A549 (cell line): Measurements from ENCODE around the gene CD48. TPM values are rescaled to one million over a fixed set of nuclear protein-coding genes. Genes with fewer than 3 reads are reported as not detected.
A peak's percentile ranks its signal among the peaks of the same experiment; 100 is the strongest.
"Not testable (repeated sequence)": the region's sequence is repeated elsewhere in the genome, so short reads cannot be mapped to it uniquely, and the experiment has no call there.

Source experiments
- ATAC-seq, 2 experiments: fragments of 200-7000 bp in 1 of 2; fragments of >200 bp in 1 of 2; cut with Nextera tagmentation in 1 of 2; cut with Tn5 transposase in 1 of 2; 3 replicates each; pipeline versions ENCODE4 v1.8.0 to v1.9.1; 2018 to 2020; ENCODE audit warnings: mild to moderate bottlenecking in 1 of 2, moderate library complexity in 1 of 2
- CTCF ChIA-PET: fragments of 300-600 bp; sonication (Branson Sonifier 250); formaldehyde crosslinking; extraction: SDS; loops from one replicate; lab custom pipeline; 2021; ENCODE audit warnings: antibody characterized with exemption, inconsistent platforms; lab: Yijun Ruan, JAX
- POLR2A ChIA-PET: fragments of 350-600 bp; formaldehyde crosslinking; extraction: SDS; loops from one replicate; lab custom pipeline; 2021; ENCODE audit warnings: antibody characterized with exemption, inconsistent platforms; lab: Yijun Ruan, JAX
- DNase-seq, 2 experiments: peaks; one replicate each; pipeline versions ENCODE4 v3.0.0 to v3.0.0-alpha.2; 2011 to 2016; ENCODE audit warnings: low read depth in 1 of 2, low spot score in 1 of 2
- FAIRE-seq: peaks from 2 replicates; lab custom pipeline; 2011; peaks lifted over from hg19 to GRCh38; lab: Jason Lieb, UNC
- H3K27ac ChIP-seq, 2 experiments: fragments of >200 bp; sonication (Bioruptor Twin); formaldehyde crosslinking; 3 replicates each; pipeline ENCODE4 v1.5.1; 2016 to 2017
- H3K4me1 ChIP-seq: fragments of >200 bp; sonication (Bioruptor Twin); formaldehyde crosslinking; 3 replicates; pipeline ENCODE4 v1.6.1; 2016
- H3K4me2 ChIP-seq: fragments of >200 bp; sonication (Bioruptor Twin); formaldehyde crosslinking; 3 replicates; pipeline ENCODE4 v1.6.1; 2016
- H3K4me3 ChIP-seq: fragments of >200 bp; sonication (Bioruptor Twin); formaldehyde crosslinking; 3 replicates; pipeline ENCODE4 v1.5.1; 2016
- H3K9me3 ChIP-seq: fragments of >200 bp; sonication (Bioruptor Twin); formaldehyde crosslinking; 3 replicates; pipeline ENCODE4 v1.6.1; 2016
- BCL3 ChIP-seq: fragments of >200 bp; sonication (Bioruptor Twin); formaldehyde crosslinking; IDR thresholded peaks from 3 replicates; pipeline ENCODE4 v1.6.1; 2016
- BHLHE40 ChIP-seq: IDR thresholded peaks from 2 replicates; pipeline ENCODE4 v1.6.1; 2012; ENCODE audit warnings: low read depth, low read length, inconsistent platforms
- CBX2 ChIP-seq: fragments of 200-600 bp; sonication (generic); IDR thresholded peaks from 2 replicates; pipeline ENCODE4 v1.6.1; 2016; ENCODE audit warnings: low read depth, mild to moderate bottlenecking, borderline replicate concordance
- CBX8 ChIP-seq: fragments of 200-600 bp; sonication (generic); IDR thresholded peaks from 2 replicates; pipeline ENCODE4 v1.6.1; 2016
- CEBPB ChIP-seq, 2 experiments: fragments of >200 bp in 1 of 2; sonication (Bioruptor Twin) in 1 of 2; formaldehyde crosslinking in 1 of 2; IDR thresholded peaks; 2 replicates each; pipeline ENCODE4 v1.6.1; 2012 to 2016
- CHD2 ChIP-seq: fragments of 150-350 bp; IDR thresholded peaks from 2 replicates; pipeline ENCODE4 v1.6.1; 2014; ENCODE audit warnings: low read length; ENCODE audit not compliant: partially characterized antibody
- CHD4 ChIP-seq: fragments of 200-600 bp; sonication (generic); IDR thresholded peaks from 2 replicates; pipeline ENCODE4 v1.6.1; 2016; ENCODE audit warnings: antibody characterized with exemption, mild to moderate bottlenecking, borderline replicate concordance
- EHF ChIP-seq: fragments of 250-450 bp; sonication (Bioruptor Pico); IDR thresholded peaks from 2 replicates; pipeline ENCODE4 v1.5.0; 2020; ENCODE audit warnings: mild to moderate bottlenecking
- EP300 ChIP-seq, 2 experiments: fragments of >200 bp; sonication (Bioruptor Twin); formaldehyde crosslinking; IDR thresholded peaks; 2 replicates in 1 of 2; 3 replicates in 1 of 2; pipeline ENCODE4 v1.6.1; 2016 to 2017
- FOXS1 ChIP-seq: fragments of 250-450 bp; sonication (Bioruptor Pico); IDR thresholded peaks from 2 replicates; pipeline ENCODE4 v1.5.0; 2020; ENCODE audit warnings: mild to moderate bottlenecking, moderate library complexity
- GATA3 ChIP-seq: IDR thresholded peaks from 2 replicates; pipeline ENCODE4 v1.6.1; 2012; ENCODE audit warnings: borderline replicate concordance
- HDAC2 ChIP-seq: fragments of 200-600 bp; sonication (generic); IDR thresholded peaks from 2 replicates; pipeline ENCODE4 v1.6.1; 2016
- HMGXB4 ChIP-seq: fragments of 250-450 bp; sonication (Bioruptor Pico); IDR thresholded peaks from 2 replicates; pipeline ENCODE4 v1.5.0; 2021; ENCODE audit warnings: mild to moderate bottlenecking, moderate library complexity, borderline replicate concordance
- HOXA7 ChIP-seq: fragments of 250-450 bp; sonication (Bioruptor Pico); IDR thresholded peaks from 2 replicates; pipeline ENCODE4 v1.5.0; 2020; ENCODE audit warnings: mild to moderate bottlenecking, moderate library complexity
- JUN ChIP-seq, 2 experiments: fragments of >200 bp; sonication (Bioruptor Twin); formaldehyde crosslinking; IDR thresholded peaks; 2 replicates in 1 of 2; 3 replicates in 1 of 2; pipeline ENCODE4 v1.6.1; 2016 to 2017
- KDM1A ChIP-seq: fragments of 200-600 bp; sonication (generic); IDR thresholded peaks from 2 replicates; pipeline ENCODE4 v1.6.1; 2016; ENCODE audit warnings: low read depth, mild to moderate bottlenecking
- KDM5A ChIP-seq: fragments of 200-600 bp; sonication (generic); IDR thresholded peaks from 2 replicates; pipeline ENCODE4 v1.6.1; 2016; ENCODE audit warnings: antibody characterized with exemption, mild to moderate bottlenecking
- MAZ ChIP-seq: fragments of 150-350 bp; IDR thresholded peaks from 2 replicates; pipeline ENCODE4 v1.6.1; 2014; ENCODE audit warnings: antibody characterized with exemption, low read depth, low read length, borderline replicate concordance
- MYC ChIP-seq: IDR thresholded peaks from 2 replicates; pipeline ENCODE4 v1.6.1; 2012; ENCODE audit warnings: mild to moderate bottlenecking, inconsistent platforms, low read length, improper control_type of control experiment, borderline replicate concordance
- NFE2L2 ChIP-seq: fragments of 150-350 bp; conservative IDR thresholded peaks from 2 replicates; pipeline ENCODE4 v1.6.1; 2014; ENCODE audit warnings: low read length
- PHF8 ChIP-seq: fragments of 200-600 bp; sonication (generic); IDR thresholded peaks from 2 replicates; pipeline ENCODE4 v1.6.1; 2016; ENCODE audit warnings: low read depth, mild to moderate bottlenecking, antibody characterized with exemption, moderate library complexity, borderline replicate concordance
- POLR2A ChIP-seq: IDR thresholded peaks from 2 replicates; pipeline ENCODE4 v1.6.1; 2012; ENCODE audit warnings: mild to moderate bottlenecking, low read length
- RCOR1 ChIP-seq: fragments of 150-350 bp; IDR thresholded peaks from 2 replicates; pipeline ENCODE4 v1.6.1; 2014; ENCODE audit warnings: antibody characterized with exemption, low read length, low read depth
- RNF2 ChIP-seq: fragments of 200-600 bp; sonication (generic); IDR thresholded peaks from 2 replicates; pipeline ENCODE4 v1.6.1; 2016; ENCODE audit warnings: low read depth, mild to moderate bottlenecking, antibody characterized with exemption, moderate library complexity, borderline replicate concordance
- TP53 ChIP-seq: fragments of 250-450 bp; sonication (Bioruptor Pico); IDR thresholded peaks from 2 replicates; pipeline ENCODE4 v1.5.0; 2021; ENCODE audit warnings: mild to moderate bottlenecking, moderate library complexity
- ZSCAN20 ChIP-seq: fragments of 250-450 bp; sonication (Bioruptor Pico); IDR thresholded peaks from 2 replicates; pipeline ENCODE4 v1.8.0; 2022; ENCODE audit warnings: mild to moderate bottlenecking, moderate library complexity
- WGBS: methylation state at CpG from one replicate; pipeline ENCODE4 v1.1.6; 2017; ENCODE audit errors: missing lambda C conversion rate; 5-methylcytosine and 5-hydroxymethylcytosine counted together
- polyA plus RNA-seq, 4 experiments: library from polyadenylated mRNA; depleted of rRNA in 3 of 4; stranded (reverse); fragments of >200 nt; fragmentation: RNase III in 1 of 4; extraction: RNeasy Plus Mini Kit Qiagen cat#74134 plus additional on column Dnase treatment in 1 of 4; gene quantifications; 2 replicates in 3 of 4; 3 replicates in 1 of 4; pipeline ENCODE4 v1.2.3, GENCODE V29; 2011 to 2017
- TF ChIP-seq, protein P1 (sequence below): fragments of 250-450 bp; sonication (Bioruptor Pico); IDR thresholded peaks from 2 replicates; pipeline ENCODE4 v1.5.0; 2020; ENCODE audit warnings: low read depth, mild to moderate bottlenecking, moderate library complexity
- TF ChIP-seq, protein P2 (sequence below): fragments of >200 bp; sonication (Bioruptor Twin); formaldehyde crosslinking; IDR thresholded peaks from 2 replicates; pipeline ENCODE4 v1.6.1; 2016
- TF ChIP-seq, protein P3 (sequence below): IDR thresholded peaks from 2 replicates; pipeline ENCODE4 v1.6.1; 2012

The CD48 gene
- polyA plus RNA-seq, 2 of the 4 experiments (the other 2 are of a cell fraction): not detected

- TF ChIP-seq BCL3: no peak
- TF ChIP-seq TP53 (CRISPR knock-in tag): no peak
- TF ChIP-seq EHF (CRISPR knock-in tag): no peak
- TF ChIP-seq, all 56 proteins: peak for 0
Measured at GRCh38 chr1:160733898-160734297, 22.3 kb upstream of the CD48 start (continued).

- ChIA-PET POLR2A (no interaction called here), CTCF (no interaction called here)
- TF ChIP-seq BHLHE40 (no peak), CBX8 (no peak), RNF2 (no peak), NFE2L2 (no peak), EP300 (IDR thresholded peaks at IDR 0.05) (no peak), CBX2 (no peak), GATA3 (no peak), KDM1A (no peak), ZSCAN20 (CRISPR knock-in tag) (no peak), CHD2 (no peak), FOXS1 (no peak), MAZ (no peak), PHF8 (no peak)
- TF ChIP-seq, protein P1, sequence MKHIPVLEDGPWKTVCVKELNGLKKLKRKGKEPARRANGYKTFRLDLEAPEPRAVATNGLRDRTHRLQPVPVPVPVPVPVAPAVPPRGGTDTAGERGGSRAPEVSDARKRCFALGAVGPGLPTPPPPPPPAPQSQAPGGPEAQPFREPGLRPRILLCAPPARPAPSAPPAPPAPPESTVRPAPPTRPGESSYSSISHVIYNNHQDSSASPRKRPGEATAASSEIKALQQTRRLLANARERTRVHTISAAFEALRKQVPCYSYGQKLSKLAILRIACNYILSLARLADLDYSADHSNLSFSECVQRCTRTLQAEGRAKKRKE (CRISPR knock-in tag): no peak
- TF ChIP-seq, protein P2, sequence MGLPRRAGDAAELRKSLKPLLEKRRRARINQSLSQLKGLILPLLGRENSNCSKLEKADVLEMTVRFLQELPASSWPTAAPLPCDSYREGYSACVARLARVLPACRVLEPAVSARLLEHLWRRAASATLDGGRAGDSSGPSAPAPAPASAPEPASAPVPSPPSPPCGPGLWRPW: no peak
- H3K9me3 ChIP-seq: no peaks in the 10 kb centered on the region
- FAIRE-seq (no peak), ATAC-seq (no peak), DNase-seq (no peak)
- peaks cover 3% of the 10 kb centered on the region; the same call in 2 of the 3 replicates for H3K4me1 ChIP-seq
- 92% methylated on average over 1 of the region's 1 CpG for WGBS
- H3K27ac ChIP-seq: no peak overlapping the region
- H3K4me3 ChIP-seq: no peak overlapping the region
- H3K4me2 ChIP-seq: no peak overlapping the region
Measured at GRCh38 chr1:160731990-160732389, 20.4 kb upstream of the CD48 start.

DNA sequence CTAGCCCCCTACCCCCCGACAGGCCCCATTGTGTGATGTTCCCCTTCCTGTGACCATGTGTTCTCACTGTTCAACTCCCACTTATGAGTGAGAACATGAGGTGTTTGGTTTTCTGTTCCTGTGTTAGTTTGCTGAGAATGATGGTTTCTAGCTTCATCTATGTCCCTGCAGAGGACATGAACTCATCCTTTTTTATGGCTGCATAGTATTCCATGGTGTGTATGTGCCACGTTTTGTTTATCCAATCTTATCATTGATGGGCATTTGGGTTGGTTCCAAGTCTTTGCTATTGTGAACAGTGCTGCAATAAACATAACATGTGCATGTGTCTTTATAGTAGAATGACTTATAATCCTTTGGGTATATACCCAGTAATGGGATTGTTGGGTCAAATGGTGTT, 19.9 kb upstream of the CD48 start:
- ATAC-seq, H3K4me2 ChIP-seq, POLR2A ChIA-PET, DNase-seq, H3K4me3 ChIP-seq, CTCF ChIA-PET, H3K27ac ChIP-seq, H3K4me1 ChIP-seq, FAIRE-seq, H3K9me3 ChIP-seq: not testable (repeated sequence)
- WGBS: 0% methylated on average over 2 of the region's 2 CpGs

- H3K4me1 ChIP-seq: peaks cover 14% of the 10 kb centered on the region
- FAIRE-seq (no peak), DNase-seq (no peak), ATAC-seq (no peak)
- ChIA-PET POLR2A (no interaction called here), CTCF (interaction anchor here (0.6 to 7.4 kb wide), 29 partner anchors 11 to 370 kb away, joined by 3 to 97 read pairs (median 4); partner anchors contain the start of genes ITLN2, KLHDC9 and SLAMF7)
- H3K4me2 ChIP-seq: peak overlapping the region; percentile 58
- peak overlapping the region; percentile 17 to 52; a peak in 3 of 6 replicates for H3K27ac ChIP-seq
- H3K4me3 ChIP-seq: no peak overlapping the region
- no peaks in the 10 kb centered on the region for H3K9me3 ChIP-seq
- TF ChIP-seq CBX8: no peak
- TF ChIP-seq BCL3: no peak
- TF ChIP-seq RCOR1: no peak
- no peak for TF ChIP-seq MYC
- TF ChIP-seq KDM5A: no peak
- no peak for TF ChIP-seq HMGXB4 (CRISPR knock-in tag)
- no peak for TF ChIP-seq POLR2A
- no peak for TF ChIP-seq NFE2L2
- no peak for TF ChIP-seq JUN (IDR thresholded peaks at IDR 0.05)
- no peak for TF ChIP-seq HDAC2
- TF ChIP-seq, protein P2: no peak
- TF ChIP-seq, protein P3, sequence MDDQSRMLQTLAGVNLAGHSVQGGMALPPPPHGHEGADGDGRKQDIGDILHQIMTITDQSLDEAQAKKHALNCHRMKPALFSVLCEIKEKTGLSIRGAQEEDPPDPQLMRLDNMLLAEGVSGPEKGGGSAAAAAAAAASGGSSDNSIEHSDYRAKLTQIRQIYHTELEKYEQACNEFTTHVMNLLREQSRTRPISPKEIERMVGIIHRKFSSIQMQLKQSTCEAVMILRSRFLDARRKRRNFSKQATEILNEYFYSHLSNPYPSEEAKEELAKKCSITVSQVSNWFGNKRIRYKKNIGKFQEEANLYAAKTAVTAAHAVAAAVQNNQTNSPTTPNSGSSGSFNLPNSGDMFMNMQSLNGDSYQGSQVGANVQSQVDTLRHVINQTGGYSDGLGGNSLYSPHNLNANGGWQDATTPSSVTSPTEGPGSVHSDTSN: no peak
- TF ChIP-seq CEBPB (IDR thresholded peaks at IDR 0.05): no peak
- TF ChIP-seq CHD4: no peak
- no peak for TF ChIP-seq HOXA7 (CRISPR knock-in tag)
Measured at GRCh38 chr1:160727316-160727640, 15.7 kb upstream of the CD48 start.
